ENCODE measurements around the gene ADRA2A.

DNA sequence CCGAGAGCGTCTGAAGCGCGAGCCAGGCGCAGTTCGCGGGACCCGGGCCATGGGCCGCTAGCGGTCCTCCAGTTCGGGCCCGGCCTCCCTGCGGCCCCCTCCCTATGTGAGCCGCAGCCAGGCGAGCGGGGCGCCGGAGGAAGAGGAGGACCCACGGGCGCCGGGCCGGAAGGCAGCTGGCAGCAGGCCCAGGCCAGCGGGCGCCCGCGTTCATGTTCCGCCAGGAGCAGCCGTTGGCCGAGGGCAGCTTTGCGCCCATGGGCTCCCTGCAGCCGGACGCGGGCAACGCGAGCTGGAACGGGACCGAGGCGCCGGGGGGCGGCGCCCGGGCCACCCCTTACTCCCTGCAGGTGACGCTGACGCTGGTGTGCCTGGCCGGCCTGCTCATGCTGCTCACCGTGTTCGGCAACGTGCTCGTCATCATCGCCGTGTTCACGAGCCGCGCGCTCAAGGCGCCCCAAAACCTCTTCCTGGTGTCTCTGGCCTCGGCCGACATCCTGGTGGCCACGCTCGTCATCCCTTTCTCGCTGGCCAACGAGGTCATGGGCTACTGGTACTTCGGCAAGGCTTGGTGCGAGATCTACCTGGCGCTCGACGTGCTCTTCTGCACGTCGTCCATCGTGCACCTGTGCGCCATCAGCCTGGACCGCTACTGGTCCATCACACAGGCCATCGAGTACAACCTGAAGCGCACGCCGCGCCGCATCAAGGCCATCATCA, 1.1 kb downstream of the ADRA2A start:
- no peak for TF ChIP-seq CTCF (IDR thresholded peaks at IDR 0.05)
- no peak for TF ChIP-seq POLR2A (IDR thresholded peaks at IDR 0.05)
